HG02840 (cell line): Measurements from ENCODE around the gene PLPPR1.
"Not testable (repeated sequence)": the region's sequence is repeated elsewhere in the genome, so short reads cannot be mapped to it uniquely, and the experiment has no call there.

Experiments used
- ATAC-seq: cut with Tn5 transposase; IDR thresholded peaks from one replicate; pipeline ENCODE4 v1.9.1; 2021; ENCODE audit warnings: mild to moderate bottlenecking, moderate library complexity, moderate number of reproducible peaks; ENCODE audit not compliant: unreplicated experiment, low FRiP score

Gene PLPPR1

DNA sequence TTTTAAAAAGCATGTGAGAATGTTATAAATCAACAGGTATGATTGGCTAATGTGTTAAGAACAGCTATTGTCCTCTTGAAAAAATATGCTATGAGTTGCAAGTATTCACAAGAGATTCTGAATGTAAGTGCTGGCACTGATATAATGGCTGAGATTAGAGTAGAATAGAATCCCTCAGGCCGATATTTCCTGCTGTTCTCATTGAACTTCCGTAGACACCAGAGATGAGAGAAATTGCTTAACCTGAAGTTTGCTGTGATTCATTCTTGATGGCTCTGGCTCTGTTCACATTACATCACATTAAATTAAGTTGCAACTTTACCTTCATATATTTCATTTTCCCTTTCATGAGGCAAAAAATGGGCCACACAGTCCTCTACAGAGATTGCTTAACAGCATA is 241.8 kb downstream of the PLPPR1 start:
- ATAC-seq, result no peak

- no peak for ATAC-seq
These were observed 242.6 kb downstream of the PLPPR1 start for GRCh38 chr9:101271102-101271501.

DNA sequence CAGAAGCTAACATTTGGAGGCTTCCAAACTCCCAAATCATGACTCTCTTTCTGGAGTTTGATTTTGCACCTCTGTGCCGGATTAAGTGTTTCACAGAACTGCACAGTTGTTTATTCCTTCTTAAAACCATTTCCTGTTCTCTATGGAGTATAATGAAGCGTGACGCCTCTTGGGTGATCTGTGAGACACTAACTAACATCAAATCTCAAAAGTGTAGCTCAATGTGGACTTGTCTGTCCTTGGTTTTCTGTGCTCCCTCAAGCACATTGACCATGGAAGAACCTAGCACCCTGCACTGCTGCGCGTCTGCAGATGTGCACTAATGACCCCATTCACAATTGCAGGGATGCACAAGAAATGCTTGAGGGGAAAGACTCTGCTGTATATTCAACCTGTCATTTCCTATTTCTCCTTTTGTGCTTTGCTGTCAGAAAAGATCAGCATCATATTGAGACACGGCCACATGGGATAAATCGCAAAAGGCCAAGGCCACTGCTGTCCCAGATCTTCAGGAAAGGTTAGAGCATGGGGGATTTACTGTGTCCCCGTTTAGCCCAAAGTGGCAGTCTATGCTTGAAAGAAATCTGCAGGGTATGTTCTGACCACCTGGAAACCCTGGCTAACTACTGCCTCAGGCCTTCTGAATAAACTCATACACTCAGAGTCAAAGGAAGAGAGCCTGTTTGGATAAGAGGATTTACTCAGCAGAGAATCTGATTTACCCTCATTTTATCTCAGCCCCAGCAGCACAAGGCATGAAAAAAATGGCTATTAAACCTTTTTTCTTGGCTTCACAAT is 246.6 kb downstream of the PLPPR1 start:
- ATAC-seq, result no peak

GRCh38 chr9:101275769-101276250 is 247.3 kb downstream of the PLPPR1 start:
- ATAC-seq, result no peak

- not testable (repeated sequence) for ATAC-seq
These were observed 262.5 kb downstream of the PLPPR1 start for GRCh38 chr9:101291043-101291442.

- no peak for ATAC-seq
These were observed 271.4 kb downstream of the PLPPR1 start for GRCh38 chr9:101299901-101300300.

GRCh38 chr9:101307051-101307450 is 278.5 kb downstream of the PLPPR1 start:
- no peak for ATAC-seq

DNA sequence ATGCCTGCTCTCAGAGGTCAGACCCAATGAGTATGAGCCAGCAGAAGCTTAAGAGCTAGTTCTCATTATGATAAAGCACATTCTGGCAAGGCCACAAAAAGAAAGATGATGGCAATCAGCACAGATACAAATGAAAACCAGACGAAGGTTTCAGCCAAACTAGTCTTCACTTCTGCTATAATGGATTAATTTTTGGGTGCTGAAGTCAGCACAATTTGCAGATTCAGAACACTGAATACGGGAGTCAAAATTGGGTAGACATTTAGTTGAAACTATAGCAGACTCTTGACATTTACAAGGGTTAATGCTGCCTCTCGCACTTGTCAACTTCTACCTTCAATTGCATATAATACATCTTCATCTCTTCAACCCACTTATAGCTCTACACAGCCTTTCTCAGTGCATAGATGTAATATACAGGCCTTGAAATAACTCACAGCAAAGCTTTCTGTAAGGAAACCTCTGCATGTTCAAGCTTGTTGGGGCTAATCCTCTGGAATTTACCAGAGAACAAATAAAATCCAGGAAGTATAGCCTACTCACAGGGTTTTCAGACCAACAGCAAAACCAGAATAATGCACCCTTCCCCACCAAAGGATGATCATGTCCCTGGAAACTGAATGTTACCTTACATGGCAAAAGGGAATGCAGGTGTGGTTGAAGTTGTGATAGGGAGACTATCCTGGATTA is 279.1 kb downstream of the PLPPR1 start:
- no peak for ATAC-seq

DNA sequence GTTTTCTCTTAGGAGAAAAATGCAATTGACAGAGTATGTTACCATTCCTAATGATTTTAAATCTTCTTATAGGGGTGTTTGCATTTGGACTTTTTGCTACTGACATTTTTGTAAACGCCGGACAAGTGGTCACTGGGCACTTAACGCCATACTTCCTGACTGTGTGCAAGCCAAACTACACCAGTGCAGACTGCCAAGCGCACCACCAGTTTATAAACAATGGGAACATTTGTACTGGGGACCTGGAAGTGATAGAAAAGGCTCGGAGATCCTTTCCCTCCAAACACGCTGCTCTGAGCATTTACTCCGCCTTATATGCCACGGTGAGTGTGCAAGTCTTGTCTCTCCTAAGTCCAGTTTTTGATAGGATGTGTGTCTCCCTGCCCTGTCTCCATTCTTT is 280.6 kb downstream of the PLPPR1 start:
- ATAC-seq, result no peak

- ATAC-seq, result no peak
These were observed 282.7 kb downstream of the PLPPR1 start for GRCh38 chr9:101311191-101311590.

- peak; percentile 70 for ATAC-seq
These were observed 283.4 kb downstream of the PLPPR1 start for GRCh38 chr9:101311758-101312420.

GRCh38 chr9:101312661-101313060 is 284.1 kb downstream of the PLPPR1 start:
- ATAC-seq, result no peak

DNA sequence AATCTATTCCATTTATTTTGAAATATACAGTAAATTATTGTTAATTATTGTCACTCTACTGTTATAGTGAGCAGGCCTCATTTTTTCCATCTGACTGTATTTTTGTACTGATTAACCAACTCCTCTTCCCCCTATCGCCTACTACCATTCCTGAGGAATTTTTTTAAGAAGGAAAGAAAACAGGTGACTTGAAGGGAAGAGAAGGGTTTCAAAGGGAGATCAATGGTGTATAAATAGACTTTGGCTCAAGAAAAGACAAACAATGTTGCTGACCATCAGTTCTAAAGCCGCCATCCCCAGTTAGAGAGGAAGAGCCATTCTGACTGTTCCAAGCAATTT is 286.6 kb downstream of the PLPPR1 start:
- no peak for ATAC-seq

- ATAC-seq, result no peak
These were observed 289.2 kb downstream of the PLPPR1 start for GRCh38 chr9:101317735-101318134.

GRCh38 chr9:101323129-101323528 is 294.6 kb downstream of the PLPPR1 start:
- no peak for ATAC-seq

DNA sequence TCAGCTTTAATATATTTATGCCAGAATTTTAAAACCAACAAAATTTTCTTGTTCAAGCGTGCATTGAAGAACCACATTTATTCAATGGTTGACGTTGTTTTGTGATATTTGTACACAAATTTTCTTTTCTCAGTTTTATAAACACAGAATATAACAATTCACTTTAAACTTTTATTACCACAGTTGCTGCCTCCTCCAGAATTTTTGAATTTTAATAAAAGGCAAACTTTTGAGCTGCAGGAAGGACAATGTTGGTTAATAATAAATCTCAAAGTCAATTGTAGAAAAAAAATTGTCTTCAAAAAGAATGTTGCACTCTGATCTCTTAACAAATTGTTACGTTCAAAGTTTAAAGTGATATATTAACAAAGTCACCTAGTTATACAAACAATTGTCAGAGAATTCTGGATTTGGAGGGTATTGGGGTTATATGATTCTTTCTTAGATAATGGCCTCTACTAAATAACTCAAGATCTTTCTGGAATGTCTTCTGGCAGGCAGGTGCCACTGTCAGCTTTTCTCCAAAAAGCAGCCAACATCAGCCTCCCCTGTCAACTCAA is 295.8 kb downstream of the PLPPR1 start:
- ATAC-seq, result no peak

DNA sequence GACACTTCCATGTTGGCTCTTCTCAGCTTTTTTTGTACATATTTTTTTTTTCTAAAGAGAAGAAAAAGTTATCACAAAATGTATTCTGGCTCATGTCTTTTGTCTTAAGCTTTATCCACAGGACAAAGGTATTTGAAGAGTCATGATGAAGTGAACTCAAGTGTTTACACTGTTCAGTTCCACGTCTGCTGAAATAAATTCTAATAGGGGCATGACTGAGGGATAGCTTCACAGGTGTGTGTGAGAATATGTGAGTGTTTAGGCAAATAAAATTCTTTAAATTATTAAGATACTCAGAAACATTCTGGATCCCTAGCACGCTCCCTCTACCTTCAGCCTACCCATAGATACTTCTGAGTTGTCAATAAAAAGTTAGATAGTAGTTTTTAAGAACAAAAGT is 296.5 kb downstream of the PLPPR1 start:
- no peak for ATAC-seq

GRCh38 chr9:101326035-101326434 is 297.5 kb downstream of the PLPPR1 start:
- ATAC-seq, result no peak

DNA sequence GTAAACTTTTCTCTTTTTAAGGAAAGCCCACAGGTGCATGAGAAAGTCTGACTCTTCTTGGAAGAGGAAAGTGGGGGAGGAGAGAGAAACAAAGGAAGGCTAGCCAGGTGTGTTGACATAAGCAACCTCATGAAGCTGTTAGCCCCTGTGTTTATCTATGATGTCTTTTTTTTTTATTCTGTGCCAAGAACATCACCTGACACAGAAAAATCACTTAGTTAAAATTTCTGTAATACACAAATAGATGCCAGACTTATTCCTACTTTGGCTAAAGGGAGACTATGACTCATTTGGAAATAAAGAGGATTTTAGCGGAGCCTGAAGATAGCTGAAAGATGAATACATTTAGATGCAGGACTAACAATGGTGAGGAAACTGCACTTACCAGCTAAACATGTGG is 298.0 kb downstream of the PLPPR1 start:
- no peak for ATAC-seq

DNA sequence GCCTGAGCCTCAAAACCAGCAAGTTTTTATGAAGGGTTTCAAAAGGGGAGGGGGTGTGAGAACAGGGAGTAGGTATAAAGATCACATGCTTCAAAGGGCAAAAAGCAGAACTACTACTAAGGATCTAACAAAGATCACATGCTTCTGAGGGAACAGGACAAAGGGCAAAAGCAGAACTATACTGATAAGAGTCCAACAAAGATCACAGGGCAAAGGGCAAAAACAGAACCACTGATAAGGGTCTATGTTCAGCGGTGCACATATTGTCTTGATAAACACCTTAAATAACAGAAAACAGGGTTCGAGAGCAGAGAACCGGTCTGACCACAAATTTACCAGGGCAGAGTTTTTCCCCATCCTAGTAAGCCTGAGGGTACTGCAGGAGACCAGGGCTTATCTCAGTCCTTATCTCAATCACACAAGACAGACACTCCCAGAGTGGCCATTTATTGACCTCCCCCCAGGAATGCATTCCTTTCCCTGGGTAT is 298.9 kb downstream of the PLPPR1 start:
- ATAC-seq, result not testable (repeated sequence)

GRCh38 chr9:101332362-101332761 is 303.8 kb downstream of the PLPPR1 start:
- ATAC-seq, result no peak
